Right lobe of liver (tissue), 4 donors: Measurements from ENCODE around the gene CREB5.

Experiments
- POLR2A ChIP-seq: fragments of 450-650 bp; IDR thresholded peaks from one replicate; pipeline ENCODE4 v1.6.1; 2017; ENCODE audit warnings: antibody characterized with exemption, mild to moderate bottlenecking
- TF ChIP-seq, protein P1 (sequence below), 4 donors: fragments of 200-600 bp in 3 of 4; fragments of 450-650 bp in 1 of 4; IDR thresholded peaks; one replicate each; pipeline versions ENCODE4 v1.5.1 to v1.8.0; 2016 to 2022; ENCODE audit warnings: antibody characterized with exemption in 4 of 4, mild to moderate bottlenecking in 2 of 4
- donor health status: DM: no; HTN: no; CAD: no.
- donor health status: DM: no; HTN: no; CAD: no.
- donor health status: DM: no; HTN: yes; CAD: no.

DNA sequence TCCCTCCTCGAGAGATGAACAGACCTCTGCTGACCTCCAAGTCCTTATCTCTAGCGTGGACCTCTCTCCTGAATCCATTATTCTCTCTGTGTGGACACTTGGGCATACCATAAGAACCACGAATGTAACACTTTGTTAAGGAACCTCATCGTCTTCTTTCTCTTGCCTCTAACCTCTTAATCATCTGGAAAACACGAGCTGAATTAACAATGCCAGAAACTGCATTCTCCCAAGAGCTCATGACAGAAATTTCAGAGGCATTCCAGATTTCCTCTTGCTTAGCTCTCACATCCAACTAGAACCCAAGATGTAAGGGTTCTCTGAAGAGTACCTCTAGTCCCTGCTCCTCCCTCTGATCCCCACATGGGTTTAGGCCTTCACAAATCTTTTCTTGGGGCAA, 444.3 kb downstream of the CREB5 start:
- TF ChIP-seq, protein P1, sequence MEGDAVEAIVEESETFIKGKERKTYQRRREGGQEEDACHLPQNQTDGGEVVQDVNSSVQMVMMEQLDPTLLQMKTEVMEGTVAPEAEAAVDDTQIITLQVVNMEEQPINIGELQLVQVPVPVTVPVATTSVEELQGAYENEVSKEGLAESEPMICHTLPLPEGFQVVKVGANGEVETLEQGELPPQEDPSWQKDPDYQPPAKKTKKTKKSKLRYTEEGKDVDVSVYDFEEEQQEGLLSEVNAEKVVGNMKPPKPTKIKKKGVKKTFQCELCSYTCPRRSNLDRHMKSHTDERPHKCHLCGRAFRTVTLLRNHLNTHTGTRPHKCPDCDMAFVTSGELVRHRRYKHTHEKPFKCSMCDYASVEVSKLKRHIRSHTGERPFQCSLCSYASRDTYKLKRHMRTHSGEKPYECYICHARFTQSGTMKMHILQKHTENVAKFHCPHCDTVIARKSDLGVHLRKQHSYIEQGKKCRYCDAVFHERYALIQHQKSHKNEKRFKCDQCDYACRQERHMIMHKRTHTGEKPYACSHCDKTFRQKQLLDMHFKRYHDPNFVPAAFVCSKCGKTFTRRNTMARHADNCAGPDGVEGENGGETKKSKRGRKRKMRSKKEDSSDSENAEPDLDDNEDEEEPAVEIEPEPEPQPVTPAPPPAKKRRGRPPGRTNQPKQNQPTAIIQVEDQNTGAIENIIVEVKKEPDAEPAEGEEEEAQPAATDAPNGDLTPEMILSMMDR (IDR thresholded peaks at IDR 0.05) = no peak
- no peak for TF ChIP-seq POLR2A
